Endodermal cell (in vitro differentiated cells): ENCODE results near the gene CREBBP. TPM values are rescaled to one million over a fixed set of nuclear protein-coding genes. Genes with fewer than 3 reads are reported as not detected.

Experiments
- DNase-seq: peaks from one replicate; pipeline ENCODE4 v3.0.0-alpha.2; 2017
- H3K27ac ChIP-seq: 2 replicates; pipeline ENCODE4 v1.5.1; 2013; ENCODE audit warnings: mild to moderate bottlenecking, low read depth, low read length, moderate library complexity
- H3K27me3 ChIP-seq: 2 replicates; pipeline ENCODE4 v1.6.1; 2013; ENCODE audit warnings: mild to moderate bottlenecking, low read length, moderate library complexity; ENCODE audit not compliant: insufficient read depth, control insufficient read depth, poor library complexity, severe bottlenecking
- H3K36me3 ChIP-seq: 2 replicates; pipeline ENCODE4 v1.7.0; 2013; ENCODE audit warnings: mild to moderate bottlenecking, low read length, moderate library complexity; ENCODE audit not compliant: control insufficient read depth, insufficient read depth
- H3K4me1 ChIP-seq: one replicate; pipeline ENCODE4 v1.7.0; 2013; ENCODE audit warnings: low read length; ENCODE audit not compliant: control insufficient read depth, insufficient read depth
- H3K4me3 ChIP-seq: 2 replicates; pipeline ENCODE4 v1.5.1; 2013; ENCODE audit warnings: mild to moderate bottlenecking, low read length, moderate library complexity
- H3K9ac ChIP-seq: 2 replicates; pipeline ENCODE4 v1.6.1; 2013; ENCODE audit warnings: mild to moderate bottlenecking, low read length, moderate library complexity; ENCODE audit not compliant: poor library complexity, severe bottlenecking; ENCODE audit errors: extremely low read depth
- H3K9me3 ChIP-seq: 2 replicates; pipeline ENCODE4 v1.6.1; 2013; ENCODE audit warnings: mild to moderate bottlenecking, low read length, moderate library complexity; ENCODE audit not compliant: control insufficient read depth
- H3K27ac Mint-ChIP-seq: 2 replicates; pipeline ENCODE4 v1.8.0; 2020; ENCODE audit warnings: mixed read lengths
- H3K27me3 Mint-ChIP-seq: 2 replicates; pipeline ENCODE4 v1.8.0; 2021; ENCODE audit warnings: mild to moderate bottlenecking, mixed read lengths; ENCODE audit not compliant: insufficient read depth
- H3K36me3 Mint-ChIP-seq: 2 replicates; pipeline ENCODE4 v1.8.0; 2020; ENCODE audit warnings: low read depth, mixed read lengths
- H3K4me1 Mint-ChIP-seq: 2 replicates; pipeline ENCODE4 v1.8.0; 2020; ENCODE audit warnings: mixed read lengths
- H3K4me3 Mint-ChIP-seq: 2 replicates; pipeline ENCODE4 v1.8.0; 2020; ENCODE audit warnings: mild to moderate bottlenecking, moderate library complexity, mixed read lengths
- H3K9me3 Mint-ChIP-seq: 2 replicates; pipeline ENCODE4 v1.8.0; 2020; ENCODE audit warnings: mild to moderate bottlenecking, mixed read lengths
- WGBS, 2 experiments: methylation state at CpG; one replicate each; pipeline versions ENCODE4 v1.1.5 to v1.1.7; 2013; ENCODE audit warnings: missing lambda C conversion rate in 2 of 2, mixed read lengths in 1 of 2; ENCODE audit not compliant: insufficient coverage in 1 of 2, insufficient read length in 1 of 2; 5-methylcytosine and 5-hydroxymethylcytosine counted together
- total RNA-seq, 2 donors: library from RNA; stranded (reverse); fragmentation: NEBNext Ultra II Directional in 1 of 2; extraction: Animal tissue kit (Norgen Biotek cat#: 25700) in 1 of 2; gene quantifications; 2 replicates in 1 of 2; 3 replicates in 1 of 2; pipeline ENCODE4 v1.2.1, GENCODE V29; 2021
- TF ChIP-seq, protein P1 (sequence below): fragments of 200-600 bp; sonication (generic); conservative IDR thresholded peaks from 2 replicates; pipeline ENCODE4 v1.5.0; 2021; ENCODE audit warnings: antibody characterized with exemption, mild to moderate bottlenecking

The CREBBP gene
- total RNA-seq, 2 donors from 2014 or later: 71.1 to 103 TPM

DNA sequence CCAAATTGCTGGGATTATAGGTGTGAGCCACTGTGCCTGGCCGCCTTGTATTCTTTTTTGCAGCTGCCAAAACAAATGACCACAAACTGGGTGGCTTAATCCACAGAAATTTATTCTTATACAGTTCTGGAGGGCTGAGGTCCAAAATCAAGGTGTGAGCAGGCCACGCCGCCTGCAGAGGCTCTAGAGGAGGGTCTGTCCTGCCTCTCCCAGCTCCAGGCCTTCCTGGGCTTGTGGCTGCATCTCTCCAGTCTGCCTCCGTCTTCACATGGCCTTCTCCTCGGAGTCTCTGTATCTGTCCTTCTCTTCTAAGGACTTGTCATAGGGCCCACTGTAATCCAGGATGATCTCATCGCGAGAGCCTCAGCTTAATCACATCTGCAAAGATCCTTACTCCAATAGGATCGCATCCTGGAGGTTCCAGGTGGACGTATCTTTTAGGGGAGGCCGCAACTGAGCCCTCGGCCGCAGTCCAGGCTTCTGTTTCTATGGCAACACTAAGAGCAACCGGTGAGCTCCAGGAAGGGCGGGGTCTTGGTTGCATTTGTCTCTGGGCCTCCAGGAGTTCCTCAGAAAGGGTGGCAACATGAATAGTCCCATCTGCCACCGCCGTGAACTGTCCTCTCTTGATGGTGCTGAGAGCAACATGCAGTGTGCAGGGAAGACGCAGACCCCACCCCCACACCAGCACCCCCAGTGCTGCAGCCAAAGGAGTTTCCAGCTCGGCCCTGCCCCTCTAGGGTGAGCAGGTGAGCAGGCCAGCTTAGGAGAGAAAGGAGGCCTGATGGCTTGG is 29.5 kb upstream of the CREBBP start:
- TF ChIP-seq, protein P1, sequence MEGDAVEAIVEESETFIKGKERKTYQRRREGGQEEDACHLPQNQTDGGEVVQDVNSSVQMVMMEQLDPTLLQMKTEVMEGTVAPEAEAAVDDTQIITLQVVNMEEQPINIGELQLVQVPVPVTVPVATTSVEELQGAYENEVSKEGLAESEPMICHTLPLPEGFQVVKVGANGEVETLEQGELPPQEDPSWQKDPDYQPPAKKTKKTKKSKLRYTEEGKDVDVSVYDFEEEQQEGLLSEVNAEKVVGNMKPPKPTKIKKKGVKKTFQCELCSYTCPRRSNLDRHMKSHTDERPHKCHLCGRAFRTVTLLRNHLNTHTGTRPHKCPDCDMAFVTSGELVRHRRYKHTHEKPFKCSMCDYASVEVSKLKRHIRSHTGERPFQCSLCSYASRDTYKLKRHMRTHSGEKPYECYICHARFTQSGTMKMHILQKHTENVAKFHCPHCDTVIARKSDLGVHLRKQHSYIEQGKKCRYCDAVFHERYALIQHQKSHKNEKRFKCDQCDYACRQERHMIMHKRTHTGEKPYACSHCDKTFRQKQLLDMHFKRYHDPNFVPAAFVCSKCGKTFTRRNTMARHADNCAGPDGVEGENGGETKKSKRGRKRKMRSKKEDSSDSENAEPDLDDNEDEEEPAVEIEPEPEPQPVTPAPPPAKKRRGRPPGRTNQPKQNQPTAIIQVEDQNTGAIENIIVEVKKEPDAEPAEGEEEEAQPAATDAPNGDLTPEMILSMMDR: no peak
- Histone ChIP-seq H3K4me1 (no peaks in the 10 kb centered on the region), H3K9me3 (no peaks in the 10 kb centered on the region), H3K36me3 (no peaks in the 10 kb centered on the region), H3K27ac (no peak overlapping the region), H3K9ac (no peak overlapping the region), H3K27me3 (no peaks in the 10 kb centered on the region), H3K4me3 (no peak overlapping the region)
- Mint-ChIP-seq H3K27ac (no peak overlapping the region), H3K27me3 (no peaks in the 10 kb centered on the region), H3K4me1 (no peaks in the 10 kb centered on the region), H3K36me3 (no peaks in the 10 kb centered on the region), H3K9me3 (no peaks in the 10 kb centered on the region), H3K4me3 (no peak overlapping the region)
- DNase-seq: no peak
- 86 to 87% methylated on average over 14 to 16 of the region's 18 CpGs for WGBS, 2 experiments

DNA sequence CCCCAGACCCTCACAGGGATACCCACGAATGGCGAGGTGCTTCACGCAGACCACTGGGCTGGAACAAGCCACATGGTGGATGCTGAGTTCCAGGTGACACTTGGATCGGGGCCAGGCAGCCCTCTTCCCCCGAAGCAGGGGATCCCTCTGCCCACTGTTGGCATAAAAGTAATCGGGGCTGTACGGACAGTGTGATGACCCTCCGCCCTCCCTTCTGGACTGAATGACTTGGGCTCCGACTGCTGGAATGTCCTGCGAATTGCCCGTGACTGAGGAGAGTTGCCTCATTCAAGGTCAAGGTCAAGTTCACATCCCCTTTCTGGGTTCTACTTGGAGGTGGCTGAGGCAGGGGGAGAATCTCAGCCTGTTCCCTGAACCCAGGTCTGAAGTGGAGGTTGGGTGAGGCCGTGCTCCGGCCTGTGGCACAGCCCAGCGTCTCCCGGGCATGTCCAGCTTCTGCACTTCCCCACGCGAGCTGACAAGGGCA is 28.5 kb upstream of the CREBBP start:
- H3K9me3 ChIP-seq: no peaks in the 10 kb centered on the region
- H3K4me3 Mint-ChIP-seq: no peak overlapping the region
- no peak overlapping the region for H3K27ac Mint-ChIP-seq
- H3K9me3 Mint-ChIP-seq: no peaks in the 10 kb centered on the region
- 86 to 93% methylated on average over 17 of the region's 17 CpGs for WGBS, 2 experiments
- TF ChIP-seq, protein P1: no peak
- H3K27me3 Mint-ChIP-seq: no peaks in the 10 kb centered on the region
- H3K27me3 ChIP-seq: no peaks in the 10 kb centered on the region
- DNase-seq: peak; percentile 51
- no peak overlapping the region for H3K27ac ChIP-seq
- no peaks in the 10 kb centered on the region for H3K36me3 Mint-ChIP-seq
- H3K4me3 ChIP-seq: no peak overlapping the region
- no peaks in the 10 kb centered on the region for H3K36me3 ChIP-seq
- no peaks in the 10 kb centered on the region for H3K4me1 Mint-ChIP-seq
- no peaks in the 10 kb centered on the region for H3K4me1 ChIP-seq
- H3K9ac ChIP-seq: no peak overlapping the region

DNA sequence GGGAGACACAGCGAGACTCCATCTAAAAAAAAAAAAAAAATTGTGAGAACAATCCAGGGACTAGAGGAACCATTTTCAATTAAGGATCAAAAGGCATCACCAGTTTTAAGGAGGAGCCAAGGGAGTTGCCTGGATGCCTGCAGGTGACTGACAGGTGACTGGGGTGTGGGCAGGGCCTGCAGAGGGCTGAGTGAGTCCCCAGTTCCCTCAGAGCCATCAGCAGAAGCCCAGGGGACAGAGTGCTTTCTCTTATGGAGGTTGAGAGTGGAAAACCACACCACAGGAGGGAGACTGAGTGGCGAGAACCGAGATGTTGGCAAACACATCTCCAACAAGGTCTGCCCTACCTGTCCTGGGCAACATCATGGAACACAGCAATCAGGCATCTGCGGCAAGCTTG is 27.1 kb upstream of the CREBBP start:
- H3K36me3 ChIP-seq: no peaks in the 10 kb centered on the region
- H3K4me3 Mint-ChIP-seq: no peak overlapping the region
- no peak overlapping the region for H3K27ac ChIP-seq
- H3K27ac Mint-ChIP-seq: no peak overlapping the region
- TF ChIP-seq, protein P1: no peak
- no peaks in the 10 kb centered on the region for H3K4me1 Mint-ChIP-seq
- H3K27me3 ChIP-seq: no peaks in the 10 kb centered on the region
- 90 to 100% methylated on average over 2 to 4 of the region's 4 CpGs for whole genome bisulfite sequencing, 2 experiments
- no peak overlapping the region for H3K4me3 ChIP-seq
- H3K4me1 ChIP-seq: no peaks in the 10 kb centered on the region
- peak; percentile 70 for DNase-seq
- no peaks in the 10 kb centered on the region for H3K36me3 Mint-ChIP-seq
- no peak overlapping the region for H3K9ac ChIP-seq
- H3K27me3 Mint-ChIP-seq: no peaks in the 10 kb centered on the region
- no peaks in the 10 kb centered on the region for H3K9me3 ChIP-seq
- H3K9me3 Mint-ChIP-seq: no peaks in the 10 kb centered on the region
